Testis (tissue), 3 donors: ENCODE results near the gene GATA6. TPM values are rescaled to one million over a fixed set of nuclear protein-coding genes. Genes with fewer than 3 reads are reported as not detected.

Experiments
- DNase-seq: peaks from one replicate; pipeline ENCODE4 v3.0.0-alpha.2; 2019
- H3K27ac ChIP-seq, 2 donors: fragments of 200-600 bp; sonication (generic); one replicate each; pipeline ENCODE4 v1.5.1; 2019
- H3K27me3 ChIP-seq: fragments of 200-600 bp; sonication (generic); one replicate; pipeline ENCODE4 v1.5.1; 2019
- H3K36me3 ChIP-seq: fragments of 200-600 bp; sonication (generic); one replicate; pipeline ENCODE4 v1.5.1; 2017; ENCODE audit warnings: low read depth; ENCODE audit errors: missing control alignments
- H3K4me1 ChIP-seq: fragments of 200-600 bp; sonication (generic); one replicate; pipeline ENCODE4 v1.5.1; 2019
- H3K4me3 ChIP-seq, 2 donors: fragments of 200-600 bp; sonication (generic); one replicate each; pipeline ENCODE4 v1.5.1; 2017 to 2019
- H3K9me3 ChIP-seq: fragments of 200-600 bp; sonication (generic); one replicate; pipeline ENCODE4 v1.5.1; 2017
- CTCF ChIP-seq, 3 experiments: fragments of 450-650 bp in 2 of 3; fragments of 200-600 bp in 1 of 3; sonication (generic) in 1 of 3; IDR thresholded peaks; one replicate each; pipeline ENCODE4 v1.5.1; 2016 to 2019; ENCODE audit warnings: antibody characterized with exemption in 3 of 3, mild to moderate bottlenecking in 2 of 3, moderate library complexity in 1 of 3
- POLR2A ChIP-seq: fragments of 450-650 bp; IDR thresholded peaks from one replicate; pipeline ENCODE4 v1.6.1; 2017; ENCODE audit warnings: antibody characterized with exemption, mild to moderate bottlenecking, moderate library complexity
- WGBS, 2 donors: methylation state at CpG; one replicate each; pipeline ENCODE4 v1.1.5; 2018; 5-methylcytosine and 5-hydroxymethylcytosine counted together
- intact Hi-C: fragments of 100-400 bp; cut with DNase I; formaldehyde crosslinking; loops from one replicate; pipeline ENCODE4 v1.15.1; 2023; ENCODE audit warnings: low total_unique reads
- polyA plus RNA-seq: library from polyadenylated mRNA; stranded (reverse); fragments of 350-450 nt; fragmentation: Illumina TruSeq; extraction: RNeasy Lipid Tissue Mini Kit (QIAGEN cat#74804); gene quantifications from one replicate; pipeline ENCODE4 v1.2.3, GENCODE V29; 2014; ENCODE audit warnings: low read depth, low replicate concordance; ENCODE audit not compliant: insufficient read depth
- total RNA-seq, 2 donors: library from RNA; depleted of rRNA; stranded (reverse); fragments of >200 nt; gene quantifications; one replicate each; pipeline ENCODE4 v1.2.3, GENCODE V29; 2016

The GATA6 gene
- total and polyA plus RNA-seq, 3 donors from 2014 or later = 13.8 to 54.6 (median 50.5) TPM

- no peaks in the 10 kb centered on the region for H3K27me3 ChIP-seq
These were observed 34.3 kb downstream of the GATA6 start for GRCh38 chr18:22203536-22204213.

GRCh38 chr18:22204214-22204536 is 34.8 kb downstream of the GATA6 start:
- Histone ChIP-seq H3K4me1 (no peaks in the 10 kb centered on the region), H3K36me3 (no peaks in the 10 kb centered on the region), H3K27ac (no peak overlapping the region), H3K9me3 (no peaks in the 10 kb centered on the region), H3K4me3 (no peak overlapping the region), H3K27me3 (no peaks in the 10 kb centered on the region)
- intact Hi-C loops = no loop called here
- DNase-seq = no peak
- 80 to 91% methylated on average over 1 of the region's 1 CpG for WGBS, 2 donors
- TF ChIP-seq POLR2A (no peak), CTCF (IDR thresholded peaks at IDR 0.05) (no peak)

More at GRCh38 chr18:22203536-22204213, 34.3 kb downstream of the GATA6 start:
- WGBS, 2 donors = 65 to 83% methylated on average over 3 of the region's 3 CpGs
- Histone ChIP-seq H3K27ac (no peak overlapping the region), H3K4me1 (no peaks in the 10 kb centered on the region), H3K36me3 (no peaks in the 10 kb centered on the region), H3K4me3 (no peak overlapping the region), H3K9me3 (no peaks in the 10 kb centered on the region)
- TF ChIP-seq CTCF (IDR thresholded peaks at IDR 0.05) (no peak), POLR2A (no peak)
- intact Hi-C loops = no loop called here
- no peak for DNase-seq

GRCh38 chr18:22204996-22205395 is 35.6 kb downstream of the GATA6 start:
- 92 to 94% methylated on average over 6 of the region's 6 CpGs for WGBS, 2 donors
- Histone ChIP-seq H3K4me3 (no peak overlapping the region), H3K36me3 (no peaks in the 10 kb centered on the region), H3K27ac (no peak overlapping the region), H3K27me3 (no peaks in the 10 kb centered on the region), H3K4me1 (no peaks in the 10 kb centered on the region), H3K9me3 (no peaks in the 10 kb centered on the region)
- TF ChIP-seq POLR2A (no peak), CTCF (IDR thresholded peaks at IDR 0.05) (no peak)
- intact Hi-C loops = no loop called here
- DNase-seq = no peak

GRCh38 chr18:22207021-22207758 is 37.8 kb downstream of the GATA6 start:
- intact Hi-C loops = no loop called here

More at GRCh38 chr18:22207021-22207758, 37.8 kb downstream of the GATA6 start:
- no peaks in the 10 kb centered on the region for H3K27me3 ChIP-seq
- TF ChIP-seq POLR2A (no peak), CTCF (IDR thresholded peaks at IDR 0.05) (no peak)
- H3K36me3 ChIP-seq = no peaks in the 10 kb centered on the region
- H3K4me1 ChIP-seq = no peaks in the 10 kb centered on the region
- no peaks in the 10 kb centered on the region for H3K9me3 ChIP-seq
- 67 to 71% methylated on average over 5 of the region's 5 CpGs for WGBS, 2 donors
- no peak overlapping the region for H3K4me3 ChIP-seq
- DNase-seq = no peak
- H3K27ac ChIP-seq = peak overlapping the region in 1 of 2 donors; percentile 17
